ENCODE data around the gene MAP1LC3B2. TPM values are rescaled to one million over a fixed set of nuclear protein-coding genes. Genes with fewer than 3 reads are reported as not detected.

Gene MAP1LC3B2
- polyA plus RNA-seq, 1 of the 3 experiments (the other 2 are of a cell fraction): 0.76 TPM

GRCh38 chr12:116516657-116517056 is 42.5 kb upstream of the MAP1LC3B2 start (continued):
- TF ChIP-seq EP300 (IDR thresholded peaks at IDR 0.05; ENCODE audit: borderline replicate concordance in 1 of 2, low read depth in 1 of 2, low read length in 1 of 2): no peak
- no peak for TF ChIP-seq FOXM1 (IDR thresholded peaks at IDR 0.05; ENCODE audit: low read depth)
- no peak for TF ChIP-seq POLR2AphosphoS5 (IDR thresholded peaks at IDR 0.05; ENCODE audit: low read depth, low read length)
- TF ChIP-seq SMC3 (IDR thresholded peaks at IDR 0.05; ENCODE audit: low read depth, low read length): no peak
- TF ChIP-seq RCOR1 (IDR thresholded peaks at IDR 0.05; ENCODE audit: low read length): no peak
- TF ChIP-seq TEAD4 (IDR thresholded peaks at IDR 0.05; ENCODE audit: borderline replicate concordance, insufficient read depth): no peak

- Histone ChIP-seq H3F3A (replicated peaks; ENCODE audit: insufficient read depth) (peaks cover 10% of the 10 kb centered on the region), H3K27ac (ENCODE audit: low read depth in 2 of 2, low read length in 1 of 2) (no peak overlapping the region), H3K36me3 (replicated peaks in 1 of 2; ENCODE audit: control insufficient read depth in 1 of 2, insufficient read depth in 2 of 2, low read length in 1 of 2) (no peaks in the 10 kb centered on the region), H3K9me2 (no peaks in the 10 kb centered on the region), H4K20me1 (ENCODE audit: insufficient read depth) (no peaks in the 10 kb centered on the region), H3K4me1 (ENCODE audit: control insufficient read depth in 1 of 2, insufficient read depth in 2 of 2, low read depth in 1 of 2, low read length in 1 of 2) (peaks cover 10% of the 10 kb centered on the region in 2 experiments; a peak in 3 of 4 replicates), H3K27me3 (ENCODE audit: insufficient read depth) (no peaks in the 10 kb centered on the region), H2AFZ (ENCODE audit: low read depth) (no peak overlapping the region), H3K79me2 (ENCODE audit: insufficient read depth) (no peaks in the 10 kb centered on the region), H3K9me3 (no peaks in the 10 kb centered on the region), H3K4me3 (ENCODE audit: low read depth in 2 of 2, low read length in 1 of 2) (no peak overlapping the region), H3K9ac (no peak overlapping the region), H3K4me2 (no peak overlapping the region)
- TF ChIP-seq JUND (IDR thresholded peaks at IDR 0.05): no peak
- no peak for TF ChIP-seq RCOR1 (IDR thresholded peaks at IDR 0.05; ENCODE audit: low read length)
- TF ChIP-seq TCF12 (IDR thresholded peaks at IDR 0.05): no peak
- TF ChIP-seq USF1 (IDR thresholded peaks at IDR 0.05; ENCODE audit: borderline replicate concordance, low read depth): no peak
- no peak for TF ChIP-seq MAX (IDR thresholded peaks at IDR 0.05; ENCODE audit: low read depth)
- no peak for TF ChIP-seq ZBTB33 (IDR thresholded peaks at IDR 0.05; ENCODE audit: borderline replicate concordance, low read depth)
- no peak for TF ChIP-seq FOSL2 (IDR thresholded peaks at IDR 0.05; ENCODE audit: borderline replicate concordance, low read depth)
- no peak for TF ChIP-seq CHD2 (IDR thresholded peaks at IDR 0.05; ENCODE audit: low read length, partially characterized antibody)
- no peak for TF ChIP-seq GATA2 (CRISPR knock-in tag; IDR thresholded peaks at IDR 0.05)
- TF ChIP-seq MXI1 (IDR thresholded peaks at IDR 0.05; ENCODE audit: low read depth, low read length): no peak
- TF ChIP-seq REST (IDR thresholded peaks at IDR 0.05; ENCODE audit: low read depth, low read length): no peak
- no peak for TF ChIP-seq SIN3A (IDR thresholded peaks at IDR 0.05; ENCODE audit: borderline replicate concordance, low read depth, low read length)
- no peak for TF ChIP-seq RFX5 (IDR thresholded peaks at IDR 0.05; ENCODE audit: low read length)
- DNase-seq: no peak
- ChIA-PET CTCF (no interaction called here), POLR2A (interaction anchor here (0.6 kb wide), 1 partner anchor 28 kb away, joined by 7 read pairs; no protein-coding TSS in a partner anchor)
- WGBS (ENCODE audit: low lambda C conversion rate): 85% methylated on average over 4 of the region's 4 CpGs
Measured at GRCh38 chr12:116517431-116518045, 41.6 kb upstream of the MAP1LC3B2 start.

Data from SK-N-SH (cell line).